Lower leg skin (tissue), 4 donors: ENCODE measurements around the gene TLCD2. TPM values are rescaled to one million over a fixed set of nuclear protein-coding genes. Genes with fewer than 3 reads are reported as not detected.

ENCODE experiments used
- DNase-seq, 2 donors: peaks; one replicate each; pipeline ENCODE4 v3.0.0-alpha.2; 2019; ENCODE audit warnings: low spot score in 2 of 2
- H3K4me3 ChIP-seq: fragments of 200-600 bp; sonication (generic); 2 replicates; pipeline ENCODE4 v1.5.1; 2017; ENCODE audit warnings: mild to moderate bottlenecking, low read depth; ENCODE audit not compliant: poor library complexity, severe bottlenecking
- CTCF ChIP-seq, 3 donors: fragments of 450-650 bp; IDR thresholded peaks; one replicate each; pipeline ENCODE4 v1.5.1; 2016; ENCODE audit warnings: antibody characterized with exemption in 3 of 3, mild to moderate bottlenecking in 3 of 3, moderate library complexity in 2 of 3
- POLR2A ChIP-seq, 2 donors: fragments of 450-650 bp; IDR thresholded peaks; one replicate each; pipeline ENCODE4 v1.6.1; 2016 to 2017; ENCODE audit warnings: antibody characterized with exemption in 2 of 2, mild to moderate bottlenecking in 1 of 2, moderate library complexity in 1 of 2
- WGBS, 2 donors: methylation state at CpG; one replicate each; pipeline ENCODE4 v1.1.5; 2018; 5-methylcytosine and 5-hydroxymethylcytosine counted together
- intact Hi-C: fragments of 100-400 bp; cut with DNase I; formaldehyde crosslinking; loops from one replicate; pipeline ENCODE4 v1.15.0; 2023; ENCODE audit warnings: low total_unique reads
- total RNA-seq, 4 donors: library from RNA; depleted of rRNA; stranded (reverse); fragments of >200 nt; gene quantifications; one replicate each; pipeline ENCODE4 v1.1.0, GENCODE V29; 2016

TLCD2 gene
- total RNA-seq, 4 donors from 2014 or later = 0.99 to 4.5 (median 2.8) TPM

GRCh38 chr17:1737531-1738291 is 27.5 kb upstream of the TLCD2 start:
- intact Hi-C loops = no loop called here
- no peak for DNase-seq

GRCh38 chr17:1736348-1737281 is 26.4 kb upstream of the TLCD2 start:
- TF ChIP-seq POLR2A (IDR thresholded peaks at IDR 0.05) = no peak
- peak in 1 of 3 donors; percentile 63 for TF ChIP-seq CTCF (IDR thresholded peaks at IDR 0.05)
- intact Hi-C loops = no loop called here
- 55 to 63% methylated on average over 25 of the region's 25 CpGs for WGBS, 2 donors
- no peak overlapping the region for H3K4me3 ChIP-seq
- no peak for DNase-seq

More at GRCh38 chr17:1737531-1738291, 27.5 kb upstream of the TLCD2 start:
- no peak overlapping the region for H3K4me3 ChIP-seq
- WGBS, 2 donors = 83 to 91% methylated on average over 17 to 21 of the region's 21 CpGs
- TF ChIP-seq CTCF (IDR thresholded peaks at IDR 0.05) (no peak), POLR2A (IDR thresholded peaks at IDR 0.05) (no peak)

- H3K4me3 ChIP-seq = no peak overlapping the region
- WGBS, 2 donors = 87 to 91% methylated on average over 14 to 16 of the region's 17 CpGs
- intact Hi-C loops = no loop called here
- no peak for DNase-seq
- TF ChIP-seq CTCF (IDR thresholded peaks at IDR 0.05) = no peak
- TF ChIP-seq POLR2A (IDR thresholded peaks at IDR 0.05) = no peak
Measured at GRCh38 chr17:1735834-1736347, 25.7 kb upstream of the TLCD2 start.

GRCh38 chr17:1735418-1735817 is 25.2 kb upstream of the TLCD2 start:
- intact Hi-C loops = no loop called here
- WGBS, 2 donors = 94 to 97% methylated on average over 9 to 10 of the region's 10 CpGs
- no peak for DNase-seq
- no peak overlapping the region for H3K4me3 ChIP-seq
- TF ChIP-seq POLR2A (IDR thresholded peaks at IDR 0.05) (no peak), CTCF (IDR thresholded peaks at IDR 0.05) (no peak)

- no peak for DNase-seq
- no peak for TF ChIP-seq POLR2A (IDR thresholded peaks at IDR 0.05)
- TF ChIP-seq CTCF (IDR thresholded peaks at IDR 0.05) = no peak
- H3K4me3 ChIP-seq = no peak overlapping the region
- 92 to 96% methylated on average over 38 of the region's 38 CpGs for WGBS, 2 donors
- intact Hi-C loops = no loop called here
Measured at GRCh38 chr17:1733759-1734158, 23.6 kb upstream of the TLCD2 start.
